ENCODE measurements around the gene ADGRB3. TPM values are rescaled to one million over a fixed set of nuclear protein-coding genes. Genes with fewer than 3 reads are reported as not detected.
"Not testable (repeated sequence)": the region's sequence is repeated elsewhere in the genome, so short reads cannot be mapped to it uniquely, and the experiment has no call there.

Gene ADGRB3
- total RNA-seq, 1 donor from 2014 or later, result 8.9 TPM

DNA sequence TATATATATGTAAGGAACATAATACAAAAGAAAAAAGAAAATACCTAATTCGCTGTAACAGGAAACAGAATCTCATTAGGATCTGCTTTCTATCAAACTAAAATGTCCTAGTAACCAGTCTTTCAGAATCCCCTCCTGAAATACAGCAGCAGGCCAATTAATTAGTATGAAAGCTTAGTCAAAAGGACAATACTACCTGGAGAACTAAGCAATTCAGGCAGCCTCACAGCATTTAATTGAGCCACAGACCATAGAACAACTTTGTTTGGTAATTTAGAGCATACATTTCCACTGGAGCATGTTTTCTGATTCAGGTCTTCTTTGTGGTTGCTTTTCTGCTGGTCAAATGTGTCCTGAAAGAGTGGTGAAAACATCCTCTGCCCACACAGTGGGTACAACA is 645.8 kb downstream of the ADGRB3 start:
- Mint-ChIP-seq H3K27ac (ENCODE audit: unreplicated experiment) (no peak overlapping the region), H3K4me1 (ENCODE audit: unreplicated experiment) (peaks cover 3% of the 10 kb centered on the region), H3K4me3 (ENCODE audit: unreplicated experiment) (no peak overlapping the region), H3K36me3 (ENCODE audit: unreplicated experiment) (no peaks in the 10 kb centered on the region), H3K27me3 (ENCODE audit: unreplicated experiment) (no peaks in the 10 kb centered on the region), H3K9me3 (ENCODE audit: unreplicated experiment) (no peaks in the 10 kb centered on the region)
- DNase-seq (ENCODE audit: extremely low spot score, unreplicated experiment), result no peak
- TF ChIP-seq, protein P1, sequence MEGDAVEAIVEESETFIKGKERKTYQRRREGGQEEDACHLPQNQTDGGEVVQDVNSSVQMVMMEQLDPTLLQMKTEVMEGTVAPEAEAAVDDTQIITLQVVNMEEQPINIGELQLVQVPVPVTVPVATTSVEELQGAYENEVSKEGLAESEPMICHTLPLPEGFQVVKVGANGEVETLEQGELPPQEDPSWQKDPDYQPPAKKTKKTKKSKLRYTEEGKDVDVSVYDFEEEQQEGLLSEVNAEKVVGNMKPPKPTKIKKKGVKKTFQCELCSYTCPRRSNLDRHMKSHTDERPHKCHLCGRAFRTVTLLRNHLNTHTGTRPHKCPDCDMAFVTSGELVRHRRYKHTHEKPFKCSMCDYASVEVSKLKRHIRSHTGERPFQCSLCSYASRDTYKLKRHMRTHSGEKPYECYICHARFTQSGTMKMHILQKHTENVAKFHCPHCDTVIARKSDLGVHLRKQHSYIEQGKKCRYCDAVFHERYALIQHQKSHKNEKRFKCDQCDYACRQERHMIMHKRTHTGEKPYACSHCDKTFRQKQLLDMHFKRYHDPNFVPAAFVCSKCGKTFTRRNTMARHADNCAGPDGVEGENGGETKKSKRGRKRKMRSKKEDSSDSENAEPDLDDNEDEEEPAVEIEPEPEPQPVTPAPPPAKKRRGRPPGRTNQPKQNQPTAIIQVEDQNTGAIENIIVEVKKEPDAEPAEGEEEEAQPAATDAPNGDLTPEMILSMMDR (IDR thresholded peaks at IDR 0.05), result no peak

DNA sequence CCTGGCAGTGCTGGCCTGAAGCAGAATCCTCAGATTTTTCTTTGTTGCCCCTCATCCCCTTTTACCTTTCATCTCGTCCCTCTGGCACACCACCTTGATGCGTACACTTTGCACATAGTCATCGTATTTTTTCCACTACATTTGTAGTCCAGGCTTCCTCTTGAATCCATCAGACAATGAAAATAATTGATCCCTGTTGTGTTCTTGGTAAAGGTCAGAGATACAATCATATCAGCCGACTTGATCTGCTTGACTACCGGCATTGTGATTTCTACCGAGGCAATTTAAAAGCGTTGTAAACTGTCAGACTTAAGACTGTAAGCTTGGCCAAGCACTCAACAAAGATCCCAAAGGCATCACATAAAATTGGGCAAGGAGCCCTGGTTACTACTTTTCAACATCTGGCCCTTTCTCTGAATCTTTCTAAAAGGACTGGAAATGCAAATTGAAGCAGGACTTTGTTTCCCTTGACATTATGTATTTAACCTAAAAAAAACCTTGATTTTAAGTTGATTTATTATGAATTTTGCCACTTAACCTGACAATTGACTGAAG is 649.2 kb downstream of the ADGRB3 start:
- no peak overlapping the region for H3K27ac Mint-ChIP-seq (ENCODE audit: unreplicated experiment)
- H3K4me3 Mint-ChIP-seq (ENCODE audit: unreplicated experiment), result no peak overlapping the region
- TF ChIP-seq, protein P1 (IDR thresholded peaks at IDR 0.05), result no peak

DNA sequence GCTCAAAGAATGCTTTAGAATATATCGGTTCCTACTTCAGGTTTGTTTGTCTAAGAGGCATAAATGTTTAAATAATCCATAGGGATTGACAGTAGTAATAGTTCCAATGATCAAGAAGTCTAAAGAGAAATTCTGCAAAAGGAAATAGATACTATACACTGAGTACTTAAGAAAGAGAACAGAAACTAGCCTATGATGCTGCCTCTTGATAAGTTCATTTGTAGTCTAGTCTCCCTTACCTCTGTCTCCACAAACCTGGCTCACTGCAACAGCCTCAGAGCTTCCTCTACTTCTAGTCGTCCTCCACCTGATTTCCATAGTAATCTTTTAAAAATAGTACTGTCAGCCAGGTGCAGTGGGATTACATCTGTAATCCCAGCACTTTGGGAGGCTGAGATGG is 650.0 kb downstream of the ADGRB3 start:
- Mint-ChIP-seq H3K9me3 (ENCODE audit: unreplicated experiment) (no peaks in the 10 kb centered on the region), H3K27me3 (ENCODE audit: unreplicated experiment) (no peaks in the 10 kb centered on the region), H3K36me3 (ENCODE audit: unreplicated experiment) (no peaks in the 10 kb centered on the region), H3K27ac (ENCODE audit: unreplicated experiment) (no peak overlapping the region), H3K4me1 (ENCODE audit: unreplicated experiment) (no peaks in the 10 kb centered on the region), H3K4me3 (ENCODE audit: unreplicated experiment) (no peak overlapping the region)
- DNase-seq (ENCODE audit: extremely low spot score, unreplicated experiment), result no peak
- TF ChIP-seq, protein P1 (IDR thresholded peaks at IDR 0.05), result no peak

More for the DNA sequence above, 649.2 kb downstream of the ADGRB3 start:
- H3K4me1 Mint-ChIP-seq (ENCODE audit: unreplicated experiment), result no peaks in the 10 kb centered on the region
- DNase-seq (ENCODE audit: extremely low spot score, unreplicated experiment), result no peak
- H3K27me3 Mint-ChIP-seq (ENCODE audit: unreplicated experiment), result no peaks in the 10 kb centered on the region
- H3K9me3 Mint-ChIP-seq (ENCODE audit: unreplicated experiment), result no peaks in the 10 kb centered on the region
- H3K36me3 Mint-ChIP-seq (ENCODE audit: unreplicated experiment), result no peaks in the 10 kb centered on the region

DNA sequence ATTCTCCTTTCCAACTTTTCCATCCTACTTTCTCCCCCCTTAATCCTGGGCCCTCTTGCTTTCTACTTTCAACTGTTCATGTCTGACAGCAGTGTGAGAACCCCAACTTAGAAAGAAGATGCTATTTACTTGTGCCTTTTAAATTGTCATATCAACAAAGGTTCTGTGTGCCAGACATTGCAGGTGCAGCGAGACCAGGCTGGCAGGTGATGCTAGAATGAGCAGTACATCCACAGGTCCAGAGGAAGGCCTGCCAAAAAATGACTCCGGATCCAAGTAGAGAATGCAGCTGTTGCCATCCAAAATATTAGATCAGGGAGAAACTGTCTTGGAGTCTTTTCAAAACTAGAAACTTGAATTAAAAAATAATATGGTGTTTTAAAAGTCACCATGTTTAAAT is 651.2 kb downstream of the ADGRB3 start:
- H3K4me3 Mint-ChIP-seq (ENCODE audit: unreplicated experiment), result no peak overlapping the region
- TF ChIP-seq, protein P1 (IDR thresholded peaks at IDR 0.05), result no peak
- H3K4me1 Mint-ChIP-seq (ENCODE audit: unreplicated experiment), result no peaks in the 10 kb centered on the region
- no peak for DNase-seq (ENCODE audit: extremely low spot score, unreplicated experiment)
- no peaks in the 10 kb centered on the region for H3K27me3 Mint-ChIP-seq (ENCODE audit: unreplicated experiment)
- H3K9me3 Mint-ChIP-seq (ENCODE audit: unreplicated experiment), result no peaks in the 10 kb centered on the region
- no peaks in the 10 kb centered on the region for H3K36me3 Mint-ChIP-seq (ENCODE audit: unreplicated experiment)
- H3K27ac Mint-ChIP-seq (ENCODE audit: unreplicated experiment), result no peak overlapping the region

DNA sequence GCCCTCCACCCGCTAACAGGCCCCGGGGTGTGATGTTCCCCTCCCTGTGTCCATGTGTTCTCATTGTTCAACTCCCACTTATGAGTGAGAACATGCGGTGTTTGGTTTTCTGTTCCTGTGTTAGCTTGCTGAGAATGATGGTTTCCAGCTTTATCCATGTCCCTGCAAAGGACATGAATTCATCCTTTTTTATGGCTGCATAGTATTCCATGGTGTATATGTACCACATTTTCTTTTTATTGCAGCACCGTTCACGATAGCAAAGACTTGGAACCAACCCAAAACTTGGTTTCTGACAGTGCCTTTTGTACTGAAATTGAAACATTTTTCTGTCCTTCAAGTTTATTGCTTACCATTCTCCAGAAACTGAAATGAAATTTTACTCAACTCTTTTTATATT is 653.1 kb downstream of the ADGRB3 start:
- not testable (repeated sequence) for H3K4me1 Mint-ChIP-seq (ENCODE audit: unreplicated experiment); H3K27me3 Mint-ChIP-seq (ENCODE audit: unreplicated experiment); DNase-seq (ENCODE audit: extremely low spot score, unreplicated experiment); H3K27ac Mint-ChIP-seq (ENCODE audit: unreplicated experiment); H3K9me3 Mint-ChIP-seq (ENCODE audit: unreplicated experiment); H3K4me3 Mint-ChIP-seq (ENCODE audit: unreplicated experiment); H3K36me3 Mint-ChIP-seq (ENCODE audit: unreplicated experiment)

Measured in osteocyte (in vitro differentiated cells).